ENCODE data around the gene FLII.

GRCh38 chr17:18267366-18267765, 8.8 kb upstream of the FLII start:
- no peak for TF ChIP-seq CTCF (IDR thresholded peaks at IDR 0.05)
- no peak for TF ChIP-seq POLR2AphosphoS5 (IDR thresholded peaks at IDR 0.05)

Measured in prostate gland (tissue), 2 donors.